ENCODE results near the gene CAMK2B.

CAMK2B gene

DNA sequence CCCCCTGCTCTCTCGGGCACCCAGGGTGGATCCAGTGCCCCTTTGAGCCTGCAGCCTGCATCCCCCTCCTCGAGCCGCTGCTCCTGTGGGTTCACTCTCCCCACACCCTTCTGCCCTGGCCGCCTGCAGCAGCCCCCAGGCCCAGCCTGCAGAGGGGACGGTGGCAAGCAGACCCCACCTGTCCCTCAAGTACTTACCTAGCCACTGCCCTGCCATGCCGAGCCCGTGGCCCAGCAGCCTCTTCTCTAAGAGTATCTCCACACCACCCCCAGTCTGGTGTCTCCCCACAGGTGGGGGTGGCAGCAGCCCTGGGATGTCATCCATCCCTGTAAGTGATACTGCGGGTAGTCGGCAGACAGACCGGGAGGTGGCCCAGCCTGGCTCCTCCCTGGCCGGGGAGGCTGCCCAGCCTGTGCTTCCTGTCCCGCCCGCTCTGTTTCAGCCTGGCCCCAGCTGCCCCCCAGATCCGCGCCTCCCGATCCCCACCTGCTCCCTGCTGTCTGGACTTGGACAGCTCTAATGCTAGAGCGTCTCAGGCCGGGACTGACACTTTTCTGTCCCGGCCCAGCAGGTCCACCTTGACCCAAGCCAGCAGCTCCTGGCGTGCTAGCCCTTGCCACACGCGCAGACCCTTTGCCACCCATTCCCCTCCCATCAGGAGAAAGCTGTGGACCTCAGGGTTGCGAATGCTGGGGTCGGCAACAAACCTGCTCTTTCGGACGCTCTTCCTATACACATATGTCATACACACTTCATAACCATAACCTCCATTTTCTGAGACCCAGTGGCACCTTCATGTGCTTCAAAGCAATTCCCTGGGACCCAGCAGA, 99.6 kb downstream of the CAMK2B start:
- no peak for DNase-seq

DNA sequence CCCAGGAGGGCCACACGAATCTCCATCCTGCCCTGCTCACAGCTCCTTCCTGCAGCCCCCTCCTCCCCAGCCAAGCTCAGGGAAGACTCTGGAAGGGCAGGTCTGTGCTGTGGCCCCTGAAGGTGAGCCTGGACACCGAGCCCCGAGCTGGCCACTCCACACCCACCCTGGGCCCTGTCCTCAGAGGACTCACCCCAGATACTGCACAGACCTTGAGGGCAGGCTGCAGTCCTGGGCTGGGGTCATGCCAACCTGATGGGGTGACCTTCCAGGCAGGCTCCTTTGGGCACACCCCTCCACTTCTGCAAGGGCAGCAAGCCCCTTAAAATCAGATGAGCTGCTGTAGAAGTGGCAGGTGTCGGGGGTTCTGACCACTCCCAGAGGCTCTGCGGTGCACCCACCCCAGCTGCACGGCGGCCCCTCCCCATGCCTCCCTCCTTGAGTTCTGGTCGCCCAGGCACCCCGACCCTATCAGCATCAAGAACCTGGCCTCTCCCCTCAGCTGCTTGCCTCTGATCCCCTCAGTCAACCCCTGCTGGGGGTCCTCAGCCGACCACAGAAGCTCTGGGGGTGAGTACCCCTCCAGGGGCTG, 100.3 kb downstream of the CAMK2B start:
- DNase-seq: no peak

DNA sequence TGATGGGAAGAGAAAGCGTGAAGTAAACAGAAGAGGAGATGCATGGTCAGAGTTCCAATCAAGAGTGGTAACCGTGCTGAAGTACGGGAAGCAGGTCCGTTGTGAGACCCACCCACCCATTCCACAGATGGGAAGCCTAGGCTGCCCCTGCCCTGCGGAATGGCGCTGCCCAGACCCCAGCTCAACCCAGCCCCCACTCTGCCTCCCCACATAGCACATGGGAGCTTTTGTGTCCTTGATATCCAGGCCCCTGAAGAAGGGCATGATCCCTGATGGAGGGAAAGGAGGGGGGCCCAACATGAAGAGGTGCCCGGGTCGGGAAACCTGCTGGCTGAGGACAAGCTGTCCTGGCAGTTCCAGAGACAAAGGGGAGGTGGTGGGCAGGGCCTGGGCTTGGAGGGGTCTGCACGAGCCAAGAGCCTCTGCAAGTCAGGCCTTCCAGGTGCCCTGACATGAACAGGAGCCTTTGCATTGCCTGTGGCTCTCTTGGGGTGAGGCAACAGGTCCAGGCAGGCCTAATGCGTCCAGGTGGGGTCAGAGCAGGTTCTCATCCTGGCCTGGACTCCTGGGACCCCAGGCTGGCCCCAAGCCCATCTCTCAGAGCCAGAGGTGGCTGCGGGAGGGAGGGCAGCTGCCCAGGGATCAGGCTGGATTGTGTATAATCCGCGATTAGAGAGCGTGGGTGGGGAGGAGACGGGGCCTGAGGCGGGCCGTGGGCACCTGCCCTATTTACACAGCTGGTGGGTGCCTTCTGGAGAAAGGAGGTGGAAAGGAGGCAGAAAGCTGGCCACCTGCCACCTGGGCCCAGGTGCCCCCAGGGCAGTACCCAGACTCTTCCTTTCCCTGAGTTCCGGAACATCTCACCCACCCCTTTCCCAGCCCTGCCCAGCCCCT, 101.1 kb downstream of the CAMK2B start:
- no peak for DNase-seq

DNA sequence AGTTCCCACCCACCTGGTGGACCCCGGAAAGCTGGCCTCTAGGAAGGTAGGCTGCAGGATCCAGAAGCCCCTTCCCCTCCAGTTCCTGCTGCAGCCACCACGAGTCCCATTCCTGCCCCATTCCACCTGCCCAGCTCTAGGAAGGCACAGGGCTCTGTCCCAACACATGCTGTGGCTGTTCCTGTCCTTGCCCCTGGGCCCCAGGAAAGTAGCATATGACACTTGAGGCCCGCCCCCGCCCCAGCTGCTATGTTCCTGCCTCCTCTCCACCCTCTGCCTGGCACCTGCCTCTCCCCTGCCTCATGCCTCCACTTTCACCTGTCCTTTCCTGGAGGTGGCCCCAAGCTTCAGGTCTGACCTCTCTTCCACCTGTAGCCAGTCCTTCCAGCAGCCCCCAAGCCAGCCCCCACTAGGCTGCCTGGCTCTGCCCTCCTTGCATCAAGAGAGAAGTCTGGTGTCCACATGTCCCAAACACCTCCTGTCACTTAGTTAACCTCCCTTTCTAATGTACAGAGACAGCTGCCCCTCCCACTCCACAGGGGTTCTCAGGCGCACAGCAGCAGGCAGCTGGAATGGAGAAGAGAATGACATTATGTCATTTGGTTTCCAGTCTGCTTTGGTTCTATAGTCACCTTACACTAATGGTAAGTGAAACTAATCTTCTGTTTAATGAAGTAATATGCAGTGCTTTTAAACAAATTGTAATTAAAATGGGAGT, 101.9 kb downstream of the CAMK2B start:
- DNase-seq: no peak

DNA sequence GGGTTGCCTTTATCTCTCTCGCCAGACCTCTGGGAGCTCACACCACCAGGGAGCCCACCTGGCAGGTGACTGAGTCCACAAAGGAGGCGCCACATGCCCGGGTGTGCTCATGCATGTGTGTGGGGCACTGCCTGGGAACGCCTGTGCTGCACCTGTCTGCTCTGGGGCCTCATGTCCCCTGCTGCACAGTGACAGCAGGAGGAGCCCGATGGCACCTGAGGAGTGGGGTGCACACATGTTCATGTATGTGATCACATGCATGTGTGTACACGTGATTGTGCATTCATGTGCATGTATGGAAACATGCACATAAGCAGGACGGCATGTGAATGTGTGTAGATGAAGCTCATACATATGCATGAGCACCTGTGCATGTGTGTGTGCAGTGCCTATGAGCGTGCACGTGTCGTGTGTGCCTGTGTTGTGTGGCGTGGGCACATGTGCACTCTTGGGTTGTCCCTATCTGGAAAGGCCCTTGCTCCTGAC, 102.6 kb downstream of the CAMK2B start:
- no peak for DNase-seq

DNA sequence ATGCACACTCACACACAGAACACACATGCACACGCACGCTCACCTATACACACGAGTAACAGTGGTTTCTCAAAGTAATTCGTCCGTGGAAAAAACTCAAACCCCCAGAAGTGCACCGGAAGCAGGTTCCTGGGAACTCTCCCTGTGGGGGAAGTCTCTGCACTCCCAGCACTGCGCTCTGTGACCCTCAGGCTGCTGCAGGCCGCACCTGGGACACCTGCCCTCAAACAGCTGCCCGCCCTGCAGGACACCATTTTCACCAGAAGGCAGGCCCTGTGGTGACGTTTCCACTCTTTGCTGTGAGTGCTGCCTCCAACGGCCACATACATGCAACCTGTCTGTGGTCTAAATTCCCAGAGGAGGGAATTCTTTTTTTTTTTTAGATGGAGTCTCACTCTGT, 103.3 kb downstream of the CAMK2B start:
- DNase-seq: no peak

DNA sequence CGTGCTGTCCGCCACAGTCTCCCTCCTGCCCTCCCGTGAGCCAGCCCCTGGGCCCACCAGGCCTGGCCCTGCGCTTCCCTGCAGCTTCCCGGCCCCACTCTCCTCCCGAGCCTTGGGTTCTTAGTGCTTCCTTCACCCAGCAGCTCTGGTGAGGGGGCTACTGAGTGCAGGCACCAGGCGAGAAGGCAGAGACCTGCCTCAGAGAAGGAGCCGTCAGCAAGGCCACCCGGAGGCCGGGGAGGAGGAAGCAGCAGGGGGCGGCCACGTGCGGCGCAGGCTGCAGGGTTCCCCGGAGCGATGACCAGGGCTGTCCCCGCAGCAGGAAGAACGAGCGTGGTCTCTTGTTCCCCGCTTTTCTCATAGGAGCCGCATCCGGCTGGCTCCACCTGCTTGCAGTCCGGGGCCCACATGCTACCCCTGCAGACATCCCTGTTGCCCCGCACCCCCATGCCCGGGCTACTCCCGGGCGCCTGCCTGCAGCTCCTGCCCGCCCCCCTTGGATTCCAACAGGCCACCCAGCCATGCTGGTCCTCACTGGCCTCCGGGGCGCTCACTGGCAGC, 104.1 kb downstream of the CAMK2B start:
- no peak for DNase-seq

DNA sequence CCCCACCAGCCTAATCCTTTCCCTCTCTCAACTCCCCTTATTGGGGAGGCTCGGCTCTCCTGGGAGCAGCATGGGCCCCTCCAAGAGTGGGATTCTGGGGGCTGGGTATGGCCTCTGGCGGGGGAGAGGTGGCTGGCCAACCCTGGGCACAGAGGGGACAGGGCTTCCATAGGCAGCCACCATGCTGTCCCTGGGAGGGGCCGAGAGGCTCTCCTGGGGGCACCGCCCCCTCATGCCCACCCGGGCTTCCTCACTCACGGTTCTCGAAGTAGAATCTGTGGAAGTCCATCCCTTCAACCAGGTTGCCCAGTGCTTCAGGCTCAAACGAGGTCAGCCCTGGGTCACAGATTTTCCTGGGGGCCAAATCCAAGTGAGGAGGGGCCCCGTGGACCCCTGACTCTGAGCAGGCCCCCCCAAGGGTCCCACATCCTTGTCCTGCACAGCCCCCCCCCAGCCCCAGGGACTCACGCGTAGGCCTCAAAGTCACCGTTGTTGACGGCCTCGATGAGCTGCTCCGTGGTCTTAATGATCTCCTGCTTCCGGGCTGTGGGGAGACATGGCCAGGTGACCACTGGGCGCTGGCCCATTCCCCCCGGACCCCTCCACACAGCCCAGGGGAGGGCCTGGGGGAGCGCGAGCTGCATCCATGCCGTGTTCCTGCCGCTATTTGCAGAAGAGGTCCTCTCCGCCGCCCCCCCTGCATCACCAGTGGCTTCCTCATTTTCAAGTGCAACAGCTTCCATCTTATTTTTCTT, 104.9 kb downstream of the CAMK2B start:
- no peak for DNase-seq

DNA sequence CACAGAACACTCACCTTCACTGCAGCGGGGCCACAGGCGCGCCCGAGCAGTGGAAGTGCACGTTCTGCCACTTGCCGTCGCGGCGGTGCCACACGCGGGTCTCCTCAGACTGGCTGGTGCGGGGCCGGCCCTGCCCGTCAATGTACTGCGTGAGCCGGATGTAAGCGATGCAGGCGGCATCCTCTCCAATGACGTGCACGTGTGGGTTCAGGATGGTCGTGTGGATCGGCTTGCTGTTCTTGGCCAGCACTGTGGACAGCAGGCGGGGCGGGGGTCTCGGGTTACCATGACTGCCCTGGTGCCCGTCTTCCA, 105.4 kb downstream of the CAMK2B start:
- no peak for DNase-seq

DNA sequence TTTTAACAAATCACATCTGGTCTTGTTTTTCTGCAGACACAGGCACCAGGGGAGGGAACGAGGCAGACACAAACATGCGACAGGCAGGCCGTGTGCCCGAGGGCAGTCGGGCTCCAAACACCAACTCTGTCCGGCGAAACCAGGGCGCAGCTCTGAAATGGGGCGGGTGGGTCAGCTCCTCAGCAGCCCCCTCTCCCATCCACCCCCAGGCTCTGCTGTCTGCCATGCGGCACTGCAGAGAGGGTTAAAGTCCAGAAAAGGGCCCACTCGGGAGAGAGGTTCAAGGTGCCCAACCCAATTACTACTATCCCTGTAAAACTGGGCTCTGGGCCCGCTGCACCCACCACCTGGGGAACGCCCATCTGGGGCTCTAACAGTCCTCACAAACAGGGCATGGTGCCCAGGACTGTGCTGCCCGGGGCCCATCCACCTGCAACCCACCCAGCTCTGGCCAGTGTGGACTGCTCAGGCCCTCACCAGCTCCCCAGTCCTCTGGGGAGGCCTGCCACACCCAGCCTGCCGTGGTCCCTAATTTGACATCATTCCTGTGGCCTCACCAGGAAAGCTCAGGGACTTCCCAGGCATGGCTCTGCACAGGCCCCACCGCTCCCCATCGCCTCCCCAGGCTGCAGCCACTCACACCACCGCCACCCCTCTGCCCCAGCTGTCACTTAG, 105.9 kb downstream of the CAMK2B start:
- DNase-seq: no peak

DNA sequence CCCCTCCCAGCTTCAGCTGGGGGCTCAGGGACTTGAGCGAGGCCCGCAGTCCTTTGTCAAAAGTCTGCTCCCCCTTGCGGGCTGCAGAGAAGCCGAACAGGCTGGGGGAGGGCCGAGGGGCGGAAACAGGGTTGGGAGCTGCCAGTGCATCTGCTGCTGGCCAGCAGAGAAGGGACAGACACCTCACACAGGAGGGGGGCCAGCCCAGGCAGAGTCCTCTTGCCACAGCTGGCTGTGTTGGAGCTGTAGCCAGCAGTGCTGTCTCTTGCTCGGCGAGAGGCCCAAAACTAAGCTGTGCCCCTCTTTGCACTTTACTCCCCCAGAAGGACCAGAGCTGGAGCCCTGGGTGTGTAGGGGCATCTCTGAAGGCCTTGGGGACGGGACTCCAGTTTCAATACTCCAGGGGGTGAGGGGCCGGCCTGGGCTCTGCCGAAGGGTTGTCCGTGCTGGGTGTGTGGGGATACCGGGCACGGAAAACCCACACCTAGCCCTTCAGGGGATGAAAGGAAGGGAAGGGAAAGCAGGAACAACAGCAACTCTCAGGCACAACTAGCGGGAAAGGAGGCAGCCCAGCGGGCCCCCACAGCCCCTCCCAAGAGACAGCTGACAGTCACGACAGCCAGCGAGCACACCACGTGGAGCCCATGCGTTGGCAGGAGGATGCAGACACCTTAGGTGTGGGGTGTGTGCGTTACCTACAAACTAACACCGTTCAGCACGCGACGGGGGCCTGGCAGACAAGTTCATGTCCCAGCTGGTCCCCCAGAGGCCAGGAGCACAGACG, 106.8 kb downstream of the CAMK2B start:
- no peak for DNase-seq

DNA sequence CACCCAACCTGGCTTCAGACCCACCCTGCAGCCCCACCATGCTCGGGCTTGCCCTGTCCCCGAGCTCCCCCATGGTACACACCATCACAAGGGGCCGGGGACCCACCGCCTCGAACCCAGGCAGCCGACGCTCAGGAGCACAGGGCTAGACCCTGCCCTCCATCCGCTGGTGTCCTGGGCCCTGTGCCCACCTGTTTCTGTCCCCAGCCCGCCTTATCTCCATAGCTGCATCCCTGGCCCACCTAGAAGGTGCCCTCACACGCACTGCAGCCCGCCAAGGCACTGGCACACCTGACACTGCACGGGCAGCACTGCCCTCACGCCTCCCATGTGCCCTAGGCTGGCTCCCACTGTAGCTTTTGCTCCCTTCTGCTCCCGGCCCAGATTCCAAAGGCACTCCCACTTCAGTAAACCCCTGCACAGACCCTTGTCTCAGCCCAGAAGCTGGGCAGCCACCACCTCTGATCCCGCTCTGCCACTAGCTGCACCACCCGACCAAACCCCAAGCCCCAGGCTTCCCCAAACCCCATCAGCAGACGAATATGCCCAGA, 107.5 kb downstream of the CAMK2B start:
- no peak for DNase-seq

DNA sequence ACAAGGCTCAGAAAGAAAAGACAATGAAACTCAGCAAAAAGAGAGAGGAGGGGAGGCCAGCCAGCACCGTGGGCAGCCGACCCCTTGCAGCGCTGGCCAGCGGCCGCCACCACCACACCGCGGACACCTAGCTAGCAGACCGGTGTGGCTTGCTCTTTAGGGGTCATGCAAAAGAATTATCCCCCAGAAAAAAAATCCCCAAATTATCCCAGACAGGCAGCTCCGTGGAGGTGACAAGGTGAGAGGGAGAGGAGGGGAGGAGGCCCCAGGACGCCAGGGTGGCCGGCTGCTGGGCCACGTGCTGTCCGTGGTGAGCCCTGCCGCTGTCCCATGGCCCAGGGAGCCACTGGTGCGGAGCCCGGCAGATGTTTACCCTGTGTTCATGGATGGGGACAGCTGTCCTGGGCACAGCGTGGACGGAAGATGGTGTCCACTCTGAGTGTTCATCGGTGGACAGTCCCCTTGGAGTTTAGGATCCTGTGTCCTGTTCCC, 108.1 kb downstream of the CAMK2B start:
- DNase-seq: no peak

DNA sequence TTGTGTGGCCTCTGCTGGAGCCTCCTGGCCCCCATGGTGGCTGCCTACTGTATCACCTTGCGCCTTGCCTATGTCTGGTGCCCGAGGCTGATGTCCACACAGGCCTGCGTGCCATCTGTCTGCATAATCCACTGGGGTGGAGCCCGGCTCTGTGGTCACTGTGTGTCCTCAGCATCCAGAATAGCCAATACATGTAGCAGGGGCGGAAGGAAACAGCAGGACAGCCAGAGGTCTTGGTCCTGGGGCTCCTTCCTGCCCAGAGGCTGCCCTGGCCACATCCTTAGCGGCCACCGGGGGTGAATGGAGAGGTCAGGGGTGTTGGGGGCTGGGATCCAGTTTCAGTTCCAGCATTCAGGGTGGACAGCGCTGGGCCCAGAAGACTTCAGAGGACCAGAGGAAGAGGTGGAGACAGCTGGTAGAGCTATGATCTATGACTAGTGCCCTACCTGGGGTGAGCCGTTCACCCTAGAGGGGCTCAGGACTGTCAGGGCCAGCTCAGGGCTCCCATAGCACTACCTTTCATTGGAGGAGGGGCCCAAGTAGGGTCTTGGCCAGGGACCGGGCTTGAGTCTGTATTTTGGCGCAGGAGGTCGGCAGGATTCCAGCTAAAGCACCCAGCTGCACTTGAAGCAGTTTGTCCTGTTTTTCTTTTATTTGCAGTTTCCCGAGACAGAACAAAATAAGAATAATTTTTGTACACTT, 108.7 kb downstream of the CAMK2B start:
- no peak for DNase-seq

DNA sequence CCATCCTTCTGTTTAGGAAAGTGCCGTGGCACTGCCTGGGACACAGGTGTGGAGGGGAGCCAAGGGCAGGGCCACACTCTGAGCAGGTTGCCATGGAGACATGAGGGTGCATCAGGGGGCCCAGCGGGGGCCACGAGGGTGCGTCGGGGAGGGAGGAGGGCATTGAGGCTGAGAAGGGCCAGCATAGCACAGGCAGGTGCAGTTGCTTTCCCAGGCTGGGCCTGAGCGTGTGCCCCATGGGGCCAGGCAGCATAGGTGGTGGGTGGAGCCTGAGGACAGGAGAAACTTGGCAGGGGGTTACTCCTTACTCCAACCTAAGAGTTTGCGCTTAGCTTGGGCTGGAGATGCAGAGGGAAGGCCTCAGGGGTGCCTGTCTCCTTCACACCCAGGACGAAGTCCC, 109.4 kb downstream of the CAMK2B start:
- no peak for DNase-seq

DNA sequence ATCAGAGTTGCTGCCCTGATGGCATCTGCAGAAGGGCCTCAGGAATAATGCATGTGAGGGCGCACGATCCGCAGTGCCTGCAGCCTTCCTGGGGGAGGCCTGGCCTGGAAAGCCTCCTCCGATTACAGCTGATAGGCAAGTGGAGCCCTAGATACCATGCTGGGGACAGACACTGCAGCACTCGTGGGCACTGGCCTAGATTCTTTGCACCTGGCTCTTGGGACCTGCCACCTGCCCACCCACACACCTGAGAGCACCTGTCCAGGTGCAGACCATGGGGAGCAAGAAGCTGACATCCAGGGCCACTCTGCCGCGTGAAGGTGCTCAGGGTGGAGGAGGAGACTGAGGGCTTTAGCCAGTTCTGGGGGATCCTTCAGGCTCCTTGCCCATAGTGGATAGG, 109.9 kb downstream of the CAMK2B start:
- no peak for DNase-seq

DNA sequence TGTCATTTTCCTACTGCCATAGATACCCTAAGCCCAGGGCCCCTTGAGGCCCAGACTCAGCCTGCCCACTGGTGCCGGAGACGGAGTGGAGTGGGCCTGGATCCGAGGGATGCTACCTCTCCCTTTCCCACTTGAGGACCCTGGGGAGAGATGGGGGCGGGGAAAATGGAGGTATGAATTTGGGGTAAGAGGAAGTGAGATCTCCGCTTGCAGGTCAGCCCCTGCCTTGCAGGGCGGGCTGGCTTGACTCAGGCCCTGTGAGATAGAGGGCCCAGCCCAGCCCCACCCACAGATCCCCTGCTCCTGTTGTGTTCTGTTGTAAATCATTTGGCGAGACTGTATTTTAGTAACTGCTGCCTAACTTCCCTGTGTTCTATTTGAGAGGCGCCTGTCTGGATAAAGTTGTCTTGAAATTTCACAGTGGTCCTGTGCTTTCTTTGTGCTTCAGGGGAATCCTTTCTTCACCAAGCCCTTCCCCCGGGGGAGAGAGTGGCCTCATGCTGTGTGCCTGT, 111.5 kb downstream of the CAMK2B start:
- DNase-seq: no peak

DNA sequence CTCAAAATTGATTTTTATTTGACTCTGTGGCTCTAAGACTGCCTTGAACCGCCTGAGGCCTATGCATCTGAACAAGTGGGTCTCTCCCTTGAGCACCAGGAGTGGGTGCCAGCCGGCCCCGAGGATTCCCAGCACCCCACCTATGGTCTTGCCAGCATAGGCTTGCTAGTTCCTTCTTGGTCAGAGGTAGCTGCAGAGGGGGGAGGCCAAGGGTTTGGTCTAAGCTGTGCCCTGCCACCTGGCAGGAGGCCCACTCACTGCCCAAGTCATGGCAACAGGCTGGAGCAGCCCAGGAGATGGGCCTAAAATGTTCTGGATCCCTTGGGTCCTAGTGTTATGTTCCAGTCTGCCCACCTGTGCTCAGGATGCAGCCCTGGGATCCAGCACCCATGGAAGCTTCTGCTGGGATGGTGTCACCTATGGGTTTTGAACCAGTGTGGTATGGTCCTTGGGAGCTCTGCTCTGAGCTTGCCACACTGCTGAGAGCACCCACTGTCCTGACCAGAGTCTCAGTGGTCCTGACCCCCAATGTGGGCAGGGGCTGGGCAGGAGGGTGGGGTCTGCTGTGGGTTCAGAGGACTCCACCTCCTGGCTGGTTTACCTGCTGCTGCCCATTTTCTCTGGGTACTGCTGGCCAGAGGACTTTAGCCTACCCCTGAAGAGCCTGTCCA, 112.1 kb downstream of the CAMK2B start:
- DNase-seq: no peak

All from fibroblast of skin of right biceps (primary cell).